AG09309 (cell line): ENCODE results near the gene CRPPA.
A peak's percentile ranks its signal among the peaks of the same experiment; 100 is the strongest.

ENCODE experiments used
- DNase-seq: peaks from one replicate; pipeline ENCODE4 v3.0.0-alpha.2; 2010; ENCODE audit warnings: low read depth
- H3K4me3 ChIP-seq: 2 replicates; pipeline ENCODE4 v1.5.1; 2011; ENCODE audit warnings: mild to moderate bottlenecking, low read depth, low read length, moderate library complexity; ENCODE audit not compliant: control insufficient read depth
- TF ChIP-seq, protein P1 (sequence below): IDR thresholded peaks from 2 replicates; pipeline ENCODE4 v1.5.1; 2011; ENCODE audit warnings: mild to moderate bottlenecking, low read depth, low read length, inconsistent platforms; ENCODE audit not compliant: insufficient read depth, control insufficient read depth; ENCODE audit errors: missing control alignments

CRPPA gene

DNA sequence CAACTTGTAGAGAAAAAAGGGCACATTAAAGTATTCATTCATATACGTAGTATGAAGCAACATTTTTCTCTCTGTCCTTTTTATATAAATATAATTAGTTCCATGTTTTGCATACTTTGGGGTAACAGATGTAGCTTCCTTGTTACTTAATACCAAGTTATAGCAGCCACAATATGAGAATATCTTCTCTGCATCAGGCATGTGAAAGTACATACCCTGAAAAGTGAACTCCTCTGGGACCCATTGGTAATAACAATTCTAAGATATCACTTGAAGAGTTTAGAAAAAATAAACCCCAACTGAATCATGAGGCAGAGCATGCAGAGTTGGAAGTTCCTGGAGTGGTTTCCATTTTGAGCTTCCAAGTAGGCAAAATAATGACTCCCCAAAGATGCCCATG, 2.4 kb upstream of the CRPPA start:
- TF ChIP-seq, protein P1, sequence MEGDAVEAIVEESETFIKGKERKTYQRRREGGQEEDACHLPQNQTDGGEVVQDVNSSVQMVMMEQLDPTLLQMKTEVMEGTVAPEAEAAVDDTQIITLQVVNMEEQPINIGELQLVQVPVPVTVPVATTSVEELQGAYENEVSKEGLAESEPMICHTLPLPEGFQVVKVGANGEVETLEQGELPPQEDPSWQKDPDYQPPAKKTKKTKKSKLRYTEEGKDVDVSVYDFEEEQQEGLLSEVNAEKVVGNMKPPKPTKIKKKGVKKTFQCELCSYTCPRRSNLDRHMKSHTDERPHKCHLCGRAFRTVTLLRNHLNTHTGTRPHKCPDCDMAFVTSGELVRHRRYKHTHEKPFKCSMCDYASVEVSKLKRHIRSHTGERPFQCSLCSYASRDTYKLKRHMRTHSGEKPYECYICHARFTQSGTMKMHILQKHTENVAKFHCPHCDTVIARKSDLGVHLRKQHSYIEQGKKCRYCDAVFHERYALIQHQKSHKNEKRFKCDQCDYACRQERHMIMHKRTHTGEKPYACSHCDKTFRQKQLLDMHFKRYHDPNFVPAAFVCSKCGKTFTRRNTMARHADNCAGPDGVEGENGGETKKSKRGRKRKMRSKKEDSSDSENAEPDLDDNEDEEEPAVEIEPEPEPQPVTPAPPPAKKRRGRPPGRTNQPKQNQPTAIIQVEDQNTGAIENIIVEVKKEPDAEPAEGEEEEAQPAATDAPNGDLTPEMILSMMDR = no peak
- no peak for DNase-seq
- H3K4me3 ChIP-seq = no peak overlapping the region

DNA sequence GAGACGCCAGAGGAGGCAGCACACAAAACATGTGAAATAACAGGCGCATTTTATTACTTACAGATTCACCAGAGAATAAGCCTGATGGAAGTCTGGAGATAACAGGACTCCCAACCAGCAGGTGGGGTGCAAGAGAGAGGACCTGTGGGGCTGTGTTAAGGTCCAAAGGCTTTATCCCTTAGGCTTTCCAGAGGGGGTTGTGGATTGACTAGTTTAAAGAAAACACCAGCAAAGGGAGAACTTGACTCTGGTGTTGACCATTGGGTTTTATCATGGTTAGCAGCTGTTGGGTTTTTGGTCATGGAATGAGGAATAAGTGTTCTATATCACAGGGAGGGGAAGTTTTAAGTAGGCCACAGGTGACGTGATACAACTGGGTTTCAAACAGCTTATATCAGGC, 1.6 kb upstream of the CRPPA start:
- no peak overlapping the region for H3K4me3 ChIP-seq
- no peak for DNase-seq
- TF ChIP-seq, protein P1 = no peak

DNA sequence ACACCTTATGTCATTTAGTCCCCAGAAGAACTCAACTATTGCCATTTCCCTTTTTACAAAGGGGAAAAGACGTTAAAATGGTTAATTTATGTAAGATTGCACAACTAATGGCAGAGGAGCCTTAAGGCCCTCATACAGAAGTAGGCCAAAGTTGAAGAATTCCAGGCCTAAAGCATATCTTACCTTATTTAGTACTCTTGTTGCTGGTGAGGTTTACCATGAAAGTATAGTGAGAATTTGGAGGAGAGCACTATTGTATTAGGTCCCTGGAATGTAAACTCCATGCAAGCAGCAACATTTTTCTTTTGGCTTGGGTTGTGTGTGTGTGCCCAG, 731 bp upstream of the CRPPA start:
- H3K4me3 ChIP-seq = no peak overlapping the region
- TF ChIP-seq, protein P1 = no peak
- no peak for DNase-seq

DNA sequence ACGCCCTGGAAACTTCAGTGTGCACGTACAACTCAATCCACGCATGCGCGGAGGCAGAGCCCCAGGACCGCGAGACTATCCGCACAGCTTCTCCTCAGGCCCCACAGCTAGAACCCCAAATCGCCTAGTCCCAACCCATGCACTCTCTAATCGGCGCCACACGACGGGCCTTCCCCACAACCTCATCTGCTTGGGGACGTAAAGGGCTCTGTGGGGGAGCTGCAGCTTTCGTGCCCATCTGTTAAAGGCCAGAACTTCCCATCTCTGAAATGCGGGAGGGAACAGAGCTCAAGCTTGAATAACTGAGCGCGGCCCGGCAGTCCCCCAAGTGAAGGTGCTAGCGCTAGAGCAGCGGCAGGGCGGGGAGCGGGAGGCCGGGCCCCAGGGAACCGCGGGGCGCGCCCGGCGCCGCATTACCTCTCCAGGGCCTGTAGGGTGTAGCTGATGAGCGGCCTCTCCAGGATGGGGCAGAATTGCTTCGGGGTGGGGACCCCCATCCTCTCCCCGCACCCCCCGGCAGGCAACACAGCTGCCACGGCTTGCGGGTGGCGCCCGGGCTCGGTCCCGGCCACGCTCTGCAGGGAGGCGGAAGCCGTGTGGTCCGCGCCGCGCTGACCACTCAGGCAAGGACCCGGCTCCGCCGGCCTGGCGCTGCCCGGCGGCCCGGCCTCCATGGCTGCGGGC, 547 bp downstream of the CRPPA start:
- peak overlapping the region; percentile 58 for H3K4me3 ChIP-seq
- TF ChIP-seq, protein P1 = peak; percentile 34
- DNase-seq = peak; percentile 59

DNA sequence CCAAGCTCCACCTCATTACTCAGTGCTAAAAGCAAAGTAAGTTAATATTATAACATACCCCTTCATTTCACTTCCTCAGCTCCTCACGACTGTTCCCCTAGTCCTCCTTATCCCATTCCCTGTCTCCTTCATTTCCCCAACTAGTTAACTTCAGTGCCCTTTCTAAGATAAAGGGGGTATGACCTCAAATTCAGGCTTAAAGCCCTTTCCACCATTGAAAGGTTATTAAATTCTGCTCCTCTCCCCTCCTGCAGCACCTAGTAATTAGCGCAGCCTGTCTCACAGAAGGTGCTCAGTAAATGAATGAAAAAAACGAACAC, 1.0 kb downstream of the CRPPA start:
- peak overlapping the region; percentile 58 for H3K4me3 ChIP-seq
- no peak for DNase-seq
- TF ChIP-seq, protein P1 = no peak

DNA sequence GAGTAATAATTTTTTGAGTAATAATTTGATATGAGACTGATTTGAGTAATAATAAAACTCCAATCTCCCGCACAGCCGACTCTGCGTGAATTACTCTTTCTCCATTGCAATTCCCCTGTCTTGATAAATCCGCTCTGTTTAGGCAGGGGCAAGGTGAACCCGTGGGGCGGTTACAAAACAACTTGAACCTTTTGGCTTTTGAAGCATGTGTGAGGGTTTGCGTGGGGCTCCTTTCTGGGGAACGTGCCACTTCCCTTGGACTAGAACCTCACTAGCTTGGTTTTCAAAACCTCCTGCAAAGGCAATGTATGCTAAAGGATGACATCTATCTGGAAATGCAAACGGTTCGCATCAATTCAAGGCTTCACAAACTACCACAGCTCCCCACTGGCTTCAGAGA, 1.5 kb downstream of the CRPPA start:
- H3K4me3 ChIP-seq = peak overlapping the region; percentile 58
- DNase-seq = no peak
- TF ChIP-seq, protein P1 = no peak

DNA sequence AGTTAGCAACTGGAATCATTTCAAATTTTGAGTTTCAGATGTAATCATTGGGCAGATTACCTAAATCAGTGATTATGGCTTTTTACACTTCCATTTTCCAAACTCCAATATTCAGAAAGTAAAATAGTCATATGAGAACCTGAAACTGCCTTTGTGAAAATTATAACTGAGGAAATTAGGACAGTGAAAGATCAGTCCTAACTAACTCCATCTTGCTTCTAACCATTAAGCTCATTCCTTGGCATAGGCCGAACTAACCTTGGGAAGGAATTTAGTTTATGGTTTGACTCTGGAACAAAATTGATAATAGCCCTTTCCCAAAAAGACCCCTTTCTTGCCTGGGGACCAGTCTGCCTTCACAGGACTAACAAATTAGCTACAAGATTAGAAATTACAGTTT, 2.2 kb downstream of the CRPPA start:
- TF ChIP-seq, protein P1 = no peak
- no peak for DNase-seq
- no peak overlapping the region for H3K4me3 ChIP-seq
